Erythroblast (primary cell): ENCODE results near the gene DAZAP1.

ENCODE experiments used
- GATA1 ChIP-seq: IDR thresholded peaks from 2 replicates; pipeline ENCODE4 v1.6.1; 2011; ENCODE audit warnings: low read depth, mild to moderate bottlenecking, control low read depth, low read length, moderate library complexity
- POLR2A ChIP-seq: IDR thresholded peaks from 2 replicates; pipeline ENCODE4 v1.6.1; 2011; ENCODE audit warnings: mild to moderate bottlenecking, low read length

DNA sequence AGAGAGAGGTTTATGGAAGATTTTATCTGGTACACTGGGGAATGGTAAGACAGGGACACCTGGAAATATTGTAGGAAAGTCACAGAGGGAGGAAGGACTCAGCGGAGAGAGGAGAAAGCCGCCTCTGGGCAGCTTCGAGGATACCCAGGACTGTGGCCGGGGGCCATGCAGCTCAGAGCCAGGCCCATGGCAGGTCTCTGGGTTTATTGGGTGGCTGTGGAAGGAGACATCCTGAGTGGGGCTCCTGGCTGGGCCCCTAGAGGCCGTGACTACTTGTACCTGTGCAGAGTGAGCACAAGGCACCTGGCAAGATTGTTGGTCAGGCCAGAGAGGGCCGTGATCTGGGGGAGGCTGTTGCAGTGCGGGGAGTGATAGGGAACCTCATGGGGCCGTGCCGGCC lies 3.4 kb downstream of the DAZAP1 start:
- TF ChIP-seq POLR2A (no peak), GATA1 (no peak)
